ENCODE data around the gene C17orf113.

Gene C17orf113

DNA sequence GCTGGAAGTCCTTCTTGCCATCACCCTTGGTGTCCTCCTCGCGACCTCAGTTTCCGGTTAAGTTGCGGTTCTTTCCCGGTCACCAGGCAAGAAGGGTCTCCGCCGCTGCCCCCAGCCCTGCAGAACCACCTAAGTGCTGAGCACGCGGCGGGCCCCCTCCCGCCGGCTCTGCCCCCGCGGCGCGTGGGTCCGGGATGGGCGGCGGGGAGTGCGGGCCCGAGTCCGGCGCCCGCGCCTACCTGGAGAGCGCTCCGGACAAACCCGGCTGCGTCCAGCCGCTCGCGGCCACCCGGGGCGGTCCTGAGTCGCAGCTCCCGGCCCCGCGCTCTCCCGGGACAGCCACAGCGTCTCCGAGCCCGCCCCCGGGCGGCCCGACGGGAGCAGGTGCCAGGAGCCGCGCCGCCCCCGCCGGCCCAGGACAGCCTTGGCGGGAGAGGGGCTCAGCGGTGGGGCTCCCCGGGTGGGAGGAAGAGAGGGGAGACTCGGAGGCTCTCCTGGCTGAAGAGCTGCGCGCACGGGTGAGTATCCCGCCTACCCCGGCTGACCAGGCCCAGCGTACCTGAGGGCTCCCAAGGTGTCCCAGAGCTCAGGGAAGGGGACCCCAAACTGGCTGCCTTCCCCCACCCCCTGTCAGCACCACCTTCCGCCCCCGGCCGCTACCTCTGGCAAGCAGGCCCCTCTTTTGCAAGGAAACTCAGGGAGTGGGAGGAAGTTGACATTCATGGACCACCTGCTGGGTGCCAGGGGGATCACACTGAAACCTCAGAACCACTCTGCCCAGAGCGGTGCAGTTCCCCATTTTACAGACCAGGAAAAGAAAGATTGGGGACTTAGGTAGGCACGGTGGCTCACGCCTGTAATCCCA, 22.2 kb upstream of the C17orf113 start:
- DNase-seq (ENCODE audit: low spot score), result peak; percentile 65

- no peak for DNase-seq (ENCODE audit: low spot score)
Measured at GRCh38 chr17:42071810-42072209, 21.4 kb upstream of the C17orf113 start.

- no peak for DNase-seq (ENCODE audit: low spot score)
Measured at GRCh38 chr17:42068979-42069378, 18.6 kb upstream of the C17orf113 start.

GRCh38 chr17:42067371-42068091, 17.1 kb upstream of the C17orf113 start:
- DNase-seq (ENCODE audit: low spot score), result peak; percentile 86

DNA sequence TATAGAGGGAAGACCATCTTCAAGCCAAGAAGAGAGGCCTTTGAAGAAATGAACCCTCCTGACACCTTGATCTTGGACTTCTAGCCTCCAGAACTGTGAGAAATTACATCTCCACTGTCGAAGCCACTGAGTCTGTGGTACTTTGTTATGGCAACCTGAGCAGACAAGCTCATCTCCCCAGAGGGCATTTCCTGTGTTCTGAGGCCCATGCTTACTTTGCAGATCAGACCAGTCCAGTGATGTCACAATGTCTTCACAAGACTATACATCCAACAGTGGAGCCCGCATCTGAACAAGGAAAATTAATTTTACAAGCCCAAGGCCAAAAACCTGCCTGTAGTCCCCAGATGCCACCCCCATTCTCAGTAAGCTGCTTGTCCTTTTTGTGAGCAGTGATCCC, 14.8 kb upstream of the C17orf113 start:
- DNase-seq (ENCODE audit: low spot score), result no peak

GRCh38 chr17:42062681-42063080, 12.3 kb upstream of the C17orf113 start:
- no peak for DNase-seq (ENCODE audit: low spot score)

GRCh38 chr17:42061646-42062487, 11.5 kb upstream of the C17orf113 start:
- no peak for DNase-seq (ENCODE audit: low spot score)

GRCh38 chr17:42060231-42060630, 9.8 kb upstream of the C17orf113 start:
- no peak for DNase-seq (ENCODE audit: low spot score)

GRCh38 chr17:42059815-42060214, 9.4 kb upstream of the C17orf113 start:
- DNase-seq (ENCODE audit: low spot score), result no peak

DNA sequence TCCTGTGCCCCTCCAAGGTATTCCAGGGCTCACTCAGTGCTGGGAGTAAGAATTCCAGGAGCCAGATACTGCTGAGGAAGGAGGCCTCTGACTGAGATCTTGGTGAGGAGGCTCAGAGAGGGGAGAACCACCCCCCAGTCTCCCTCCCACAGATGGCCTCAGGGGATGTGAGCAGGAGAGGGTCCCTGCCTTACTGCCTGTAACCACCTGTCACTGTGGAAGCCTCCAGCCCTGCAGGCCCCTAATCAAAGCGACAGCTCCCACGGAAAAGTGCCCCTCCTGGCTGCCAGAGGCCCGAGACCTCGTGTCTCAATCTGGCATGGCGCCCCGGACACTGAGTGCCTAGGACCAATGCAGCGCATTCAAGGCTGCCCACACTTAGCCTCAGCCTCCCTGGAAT, 7.7 kb upstream of the C17orf113 start:
- DNase-seq (ENCODE audit: low spot score), result no peak

DNA sequence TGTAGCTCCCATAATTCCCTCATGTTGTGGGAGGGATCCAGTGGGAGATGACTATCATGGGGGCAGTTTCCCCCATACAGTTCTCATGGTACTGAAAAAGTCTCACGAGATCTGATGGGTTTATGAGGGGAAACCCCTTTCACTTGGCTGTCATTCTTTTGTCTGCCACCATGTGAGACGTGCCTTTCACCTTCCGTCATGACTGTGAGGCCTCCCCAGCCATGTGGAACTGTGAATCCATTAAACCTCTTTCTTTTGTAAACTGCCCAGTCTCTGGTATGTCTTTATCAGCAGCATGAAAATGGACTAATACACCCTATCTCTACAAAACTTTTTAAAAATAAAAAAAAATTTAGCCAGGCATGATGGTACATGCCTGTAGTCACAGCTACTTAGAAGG, 6.2 kb upstream of the C17orf113 start:
- no peak for DNase-seq (ENCODE audit: low spot score)

GRCh38 chr17:42055496-42055895, 5.1 kb upstream of the C17orf113 start:
- no peak for DNase-seq (ENCODE audit: low spot score)

- no peak for DNase-seq (ENCODE audit: low spot score)
Measured at GRCh38 chr17:42055027-42055426, 4.6 kb upstream of the C17orf113 start.

DNA sequence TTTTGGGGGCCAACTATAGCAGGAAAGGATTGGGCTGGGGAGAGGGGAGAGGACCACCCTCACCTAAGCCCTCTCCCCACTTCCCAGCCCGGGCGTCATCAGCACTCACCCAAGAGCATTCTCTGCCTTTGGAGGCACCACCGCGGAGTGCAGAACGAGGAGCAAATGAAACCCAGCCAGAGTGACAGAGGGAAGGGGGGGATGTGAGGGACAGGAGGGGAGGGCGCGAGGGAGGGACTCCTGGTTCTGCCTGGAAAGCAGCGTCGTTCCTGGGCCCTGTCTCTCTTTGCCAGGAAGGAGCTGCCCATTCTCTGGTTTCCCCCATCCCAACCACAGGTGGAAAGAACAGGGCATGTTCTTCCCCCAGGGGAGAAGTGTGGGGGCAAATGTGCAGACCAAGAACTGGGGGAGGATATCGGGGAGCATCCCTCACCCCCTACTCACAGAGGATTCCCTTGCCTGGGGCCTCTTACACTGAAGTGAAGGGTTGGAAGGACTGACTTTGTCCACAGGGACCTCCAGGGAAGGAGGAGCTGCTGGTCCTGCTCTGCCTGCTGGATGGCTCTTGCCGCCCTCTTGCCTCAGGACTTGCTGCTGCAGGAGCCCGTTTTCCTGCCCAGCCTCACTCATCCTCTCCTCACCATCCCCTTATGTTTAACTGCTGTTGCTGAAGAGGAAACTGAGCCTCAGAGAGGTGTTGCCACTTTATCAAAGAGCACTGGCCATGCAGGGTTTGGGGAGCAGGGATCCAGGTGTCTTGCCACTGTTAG, 3.5 kb upstream of the C17orf113 start:
- DNase-seq (ENCODE audit: low spot score), result no peak

- DNase-seq (ENCODE audit: low spot score), result no peak
Measured at GRCh38 chr17:42052346-42052877, 2.0 kb upstream of the C17orf113 start.

- no peak for DNase-seq (ENCODE audit: low spot score)
Measured at GRCh38 chr17:42051645-42052044, 1.2 kb upstream of the C17orf113 start.

GRCh38 chr17:42051013-42051400, 606 bp upstream of the C17orf113 start:
- no peak for DNase-seq (ENCODE audit: low spot score)

- DNase-seq (ENCODE audit: low spot score), result peak; percentile 68
Measured at GRCh38 chr17:42049834-42050392, 488 bp downstream of the C17orf113 start.

DNA sequence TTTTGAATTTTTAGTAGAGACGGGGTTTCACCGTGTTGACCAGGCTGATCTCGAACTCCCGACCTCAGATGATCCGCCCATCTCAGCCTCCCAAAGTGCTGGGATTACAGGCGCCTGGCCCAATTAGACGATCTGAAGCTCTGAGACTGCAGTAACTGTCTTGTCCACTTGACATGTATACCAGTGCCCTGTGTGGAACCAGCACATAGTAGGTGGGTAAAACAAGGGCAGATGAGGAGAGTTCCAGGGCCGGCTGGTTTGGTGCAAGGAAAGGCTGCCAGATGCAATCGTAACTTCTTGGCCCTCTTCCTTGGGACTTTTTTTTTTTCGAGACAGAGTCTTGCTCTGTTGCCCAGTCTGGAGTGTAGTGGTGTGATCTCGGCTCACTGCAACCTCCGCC, 3.1 kb downstream of the C17orf113 start:
- DNase-seq (ENCODE audit: low spot score), result no peak

GRCh38 chr17:42045719-42046118, 4.7 kb downstream of the C17orf113 start:
- no peak for DNase-seq (ENCODE audit: low spot score)
